Epithelial cell of esophagus (primary cell): Measurements from ENCODE around the gene VPS8.

Experiments
- DNase-seq: peaks from one replicate; pipeline ENCODE4 v3.0.0; 2010; ENCODE audit warnings: low read depth
- H3K4me3 ChIP-seq: 2 replicates; pipeline ENCODE4 v1.5.1; 2011; ENCODE audit warnings: mild to moderate bottlenecking, low read length, control low read depth
- CTCF ChIP-seq: IDR thresholded peaks from 2 replicates; pipeline ENCODE4 v1.5.1; 2011; ENCODE audit warnings: low read depth, mild to moderate bottlenecking, low read length, control low read depth, inconsistent platforms; ENCODE audit not compliant: insufficient read depth; ENCODE audit errors: missing control alignments

VPS8 gene

GRCh38 chr3:184811999-184812661 is at the start of gene VPS8:
Gene VPS8 (plus strand): TSS chr3:184812166. CDS start chr3:184824633, 12,467 bp downstream.
- DNase-seq, result peak; percentile 97
- peak; percentile 71 for TF ChIP-seq CTCF
- peak within 1 kb of the TSS; percentile 91 for H3K4me3 ChIP-seq

- DNase-seq, result no peak
- no peak overlapping the region for H3K4me3 ChIP-seq
Observed at GRCh38 chr3:184764191-184764590, 47.8 kb upstream of the VPS8 start.

GRCh38 chr3:184765047-184765729 is 46.8 kb upstream of the VPS8 start:
- no peak for TF ChIP-seq CTCF
- no peak overlapping the region for H3K4me3 ChIP-seq
- DNase-seq, result peak; percentile 100

More at GRCh38 chr3:184764191-184764590, 47.8 kb upstream of the VPS8 start:
- TF ChIP-seq CTCF, result no peak

GRCh38 chr3:184765730-184766074 is 46.3 kb upstream of the VPS8 start:
- peak; percentile 99 for DNase-seq
- TF ChIP-seq CTCF, result no peak
- H3K4me3 ChIP-seq, result no peak overlapping the region

- H3K4me3 ChIP-seq, result no peak overlapping the region
- peak; percentile 99 for DNase-seq
- TF ChIP-seq CTCF, result no peak
Observed at GRCh38 chr3:184766555-184767261, 45.3 kb upstream of the VPS8 start.

GRCh38 chr3:184767377-184767776 is 44.6 kb upstream of the VPS8 start:
- no peak for TF ChIP-seq CTCF

More at GRCh38 chr3:184767377-184767776, 44.6 kb upstream of the VPS8 start:
- no peak overlapping the region for H3K4me3 ChIP-seq
- DNase-seq, result no peak
